Gastrocnemius medialis (tissue), 4 donors: ENCODE results near the gene PI4KA.

Experiments used
- POLR2A ChIP-seq, 2 donors: fragments of 450-650 bp; IDR thresholded peaks; one replicate each; pipeline ENCODE4 v1.6.1; 2017; ENCODE audit warnings: antibody characterized with exemption in 2 of 2, mild to moderate bottlenecking in 2 of 2, moderate library complexity in 2 of 2
- TF ChIP-seq, protein P1 (sequence below), 5 experiments: fragments of 450-650 bp in 3 of 5; fragments of 200-600 bp in 2 of 5; sonication (generic) in 2 of 5; IDR thresholded peaks in 4 of 5; conservative IDR thresholded peaks in 1 of 5; 1 replicate in 4 of 5; 2 replicates in 1 of 5; pipeline ENCODE4 v1.5.1; 2016 to 2019; ENCODE audit warnings: antibody characterized with exemption in 5 of 5, mild to moderate bottlenecking in 3 of 5, moderate library complexity in 3 of 5

DNA sequence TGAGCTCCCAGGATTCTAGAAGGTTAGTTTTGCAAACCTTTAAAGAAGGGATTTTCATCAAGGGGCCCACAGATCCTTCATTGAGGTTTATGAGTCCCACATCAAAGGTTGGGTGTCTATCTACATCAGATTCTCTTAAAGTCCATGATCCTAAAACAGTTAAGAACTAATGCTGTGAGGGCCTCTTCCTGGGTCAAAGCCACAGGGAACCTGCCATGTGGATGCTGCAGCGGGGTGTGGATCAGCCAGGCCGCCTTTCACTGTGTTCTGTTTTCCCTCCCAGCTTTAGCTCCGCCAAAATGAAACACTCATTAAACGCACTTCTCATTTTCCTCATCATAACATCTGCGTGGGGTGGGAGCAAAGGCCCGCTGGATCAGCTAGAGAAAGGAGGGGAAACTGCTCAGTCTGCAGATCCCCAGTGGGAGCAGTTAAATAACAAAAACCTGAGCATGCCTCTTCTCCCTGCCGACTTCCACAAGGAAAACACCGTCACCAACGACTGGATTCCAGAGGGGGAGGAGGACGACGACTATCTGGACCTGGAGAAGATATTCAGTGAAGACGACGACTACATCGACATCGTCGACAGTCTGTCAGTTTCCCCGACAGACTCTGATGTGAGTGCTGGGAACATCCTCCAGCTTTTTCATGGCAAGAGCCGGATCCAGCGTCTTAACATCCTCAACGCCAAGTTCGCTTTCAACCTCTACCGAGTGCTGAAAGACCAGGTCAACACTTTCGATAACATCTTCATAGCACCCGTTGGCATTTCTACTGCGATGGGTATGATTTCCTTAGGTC is 79.4 kb downstream of the PI4KA start:
- TF ChIP-seq, protein P1, sequence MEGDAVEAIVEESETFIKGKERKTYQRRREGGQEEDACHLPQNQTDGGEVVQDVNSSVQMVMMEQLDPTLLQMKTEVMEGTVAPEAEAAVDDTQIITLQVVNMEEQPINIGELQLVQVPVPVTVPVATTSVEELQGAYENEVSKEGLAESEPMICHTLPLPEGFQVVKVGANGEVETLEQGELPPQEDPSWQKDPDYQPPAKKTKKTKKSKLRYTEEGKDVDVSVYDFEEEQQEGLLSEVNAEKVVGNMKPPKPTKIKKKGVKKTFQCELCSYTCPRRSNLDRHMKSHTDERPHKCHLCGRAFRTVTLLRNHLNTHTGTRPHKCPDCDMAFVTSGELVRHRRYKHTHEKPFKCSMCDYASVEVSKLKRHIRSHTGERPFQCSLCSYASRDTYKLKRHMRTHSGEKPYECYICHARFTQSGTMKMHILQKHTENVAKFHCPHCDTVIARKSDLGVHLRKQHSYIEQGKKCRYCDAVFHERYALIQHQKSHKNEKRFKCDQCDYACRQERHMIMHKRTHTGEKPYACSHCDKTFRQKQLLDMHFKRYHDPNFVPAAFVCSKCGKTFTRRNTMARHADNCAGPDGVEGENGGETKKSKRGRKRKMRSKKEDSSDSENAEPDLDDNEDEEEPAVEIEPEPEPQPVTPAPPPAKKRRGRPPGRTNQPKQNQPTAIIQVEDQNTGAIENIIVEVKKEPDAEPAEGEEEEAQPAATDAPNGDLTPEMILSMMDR (IDR thresholded peaks at IDR 0.05 in 4 of 5, conservative IDR thresholded peaks at IDR 0.05 in 1 of 5): no peak
- TF ChIP-seq POLR2A (IDR thresholded peaks at IDR 0.05): no peak
